GM10248 (cell line): ENCODE measurements around the gene ZNF524.

ENCODE experiments used
- CTCF ChIA-PET: fragments of 300-600 bp; sonication (Branson Sonifier 250); formaldehyde crosslinking; extraction: SDS; loops from one replicate; lab custom pipeline; 2021; ENCODE audit warnings: antibody characterized with exemption; lab: Yijun Ruan, JAX
- POLR2A ChIA-PET: fragments of 350-650 bp; sonication (Branson Sonifier 250); formaldehyde crosslinking; extraction: SDS; loops from one replicate; lab custom pipeline; 2020; ENCODE audit warnings: antibody characterized with exemption; lab: Yijun Ruan, JAX
- DNase-seq: peaks from one replicate; pipeline ENCODE4 v3.0.0; 2012; ENCODE audit errors: extremely low spot score
- TF ChIP-seq, protein P1 (sequence below): IDR thresholded peaks from 2 replicates; pipeline ENCODE4 v1.5.1; 2012; ENCODE audit warnings: mild to moderate bottlenecking, low read depth; ENCODE audit errors: extremely low read depth, missing control alignments, control extremely low read depth

Gene ZNF524

DNA sequence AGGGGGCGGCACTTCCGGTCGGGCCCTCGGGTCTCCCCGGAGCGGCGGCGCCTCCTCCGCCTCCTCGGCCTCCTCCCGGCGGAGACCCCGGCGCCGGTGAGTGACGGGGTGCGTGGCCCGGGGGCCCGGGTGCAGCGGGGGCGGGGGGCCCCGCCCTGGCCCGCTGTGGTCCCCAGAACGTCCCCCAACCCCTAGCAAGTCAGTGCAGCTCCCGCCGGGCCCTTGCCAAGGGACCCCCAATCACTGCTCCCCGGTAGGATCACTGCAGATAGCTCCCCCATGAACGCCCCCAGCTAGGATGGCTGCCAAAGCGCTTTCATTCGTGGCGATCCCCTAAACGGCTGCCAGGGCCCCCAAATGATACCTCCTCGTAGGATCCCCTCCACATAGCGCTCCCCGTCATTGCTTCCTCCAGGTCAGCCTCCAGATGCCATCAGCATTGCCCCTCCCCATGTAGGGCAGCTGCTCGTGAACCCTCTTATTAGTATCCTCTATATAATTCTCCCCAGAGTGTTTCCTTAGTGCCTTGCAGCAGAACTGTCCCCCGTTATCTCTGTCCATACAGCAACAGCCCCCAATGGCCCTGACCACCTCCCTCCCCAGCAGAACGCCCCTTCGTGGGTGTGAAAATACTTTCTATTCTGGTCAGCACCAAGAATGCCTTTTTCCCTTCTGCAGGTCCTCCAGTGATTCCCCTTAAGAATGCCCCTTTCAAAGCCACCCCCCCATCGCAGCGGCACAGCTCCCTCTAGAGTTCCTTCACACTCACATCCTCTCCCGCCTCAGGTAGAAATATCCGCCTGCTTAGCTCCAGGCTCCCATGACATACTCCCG, 5.8 kb downstream of the ZNF524 start, which contains the start of gene ZNF865:
Gene ZNF865 (plus strand): TSS at position 11 of the 834 bp plus-strand sequence. CDS start 7,972 bp downstream, outside the sequence.
- CTCF ChIA-PET, result interaction anchor here (0.6 to 2.7 kb wide), 25 partner anchors 10 to 465 kb away, joined by 3 to 30 read pairs (median 5); partner anchors contain the start of genes U2AF2 and ZNF784
- TF ChIP-seq, protein P1, sequence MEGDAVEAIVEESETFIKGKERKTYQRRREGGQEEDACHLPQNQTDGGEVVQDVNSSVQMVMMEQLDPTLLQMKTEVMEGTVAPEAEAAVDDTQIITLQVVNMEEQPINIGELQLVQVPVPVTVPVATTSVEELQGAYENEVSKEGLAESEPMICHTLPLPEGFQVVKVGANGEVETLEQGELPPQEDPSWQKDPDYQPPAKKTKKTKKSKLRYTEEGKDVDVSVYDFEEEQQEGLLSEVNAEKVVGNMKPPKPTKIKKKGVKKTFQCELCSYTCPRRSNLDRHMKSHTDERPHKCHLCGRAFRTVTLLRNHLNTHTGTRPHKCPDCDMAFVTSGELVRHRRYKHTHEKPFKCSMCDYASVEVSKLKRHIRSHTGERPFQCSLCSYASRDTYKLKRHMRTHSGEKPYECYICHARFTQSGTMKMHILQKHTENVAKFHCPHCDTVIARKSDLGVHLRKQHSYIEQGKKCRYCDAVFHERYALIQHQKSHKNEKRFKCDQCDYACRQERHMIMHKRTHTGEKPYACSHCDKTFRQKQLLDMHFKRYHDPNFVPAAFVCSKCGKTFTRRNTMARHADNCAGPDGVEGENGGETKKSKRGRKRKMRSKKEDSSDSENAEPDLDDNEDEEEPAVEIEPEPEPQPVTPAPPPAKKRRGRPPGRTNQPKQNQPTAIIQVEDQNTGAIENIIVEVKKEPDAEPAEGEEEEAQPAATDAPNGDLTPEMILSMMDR, result peak; percentile 83
- peak; percentile 77 for DNase-seq
- POLR2A ChIA-PET, result interaction anchor here (0.6 to 2.1 kb wide), 3 partner anchors 9 to 607 kb away, joined by 3 to 7 read pairs (median 5); no protein-coding TSS in a partner anchor

DNA sequence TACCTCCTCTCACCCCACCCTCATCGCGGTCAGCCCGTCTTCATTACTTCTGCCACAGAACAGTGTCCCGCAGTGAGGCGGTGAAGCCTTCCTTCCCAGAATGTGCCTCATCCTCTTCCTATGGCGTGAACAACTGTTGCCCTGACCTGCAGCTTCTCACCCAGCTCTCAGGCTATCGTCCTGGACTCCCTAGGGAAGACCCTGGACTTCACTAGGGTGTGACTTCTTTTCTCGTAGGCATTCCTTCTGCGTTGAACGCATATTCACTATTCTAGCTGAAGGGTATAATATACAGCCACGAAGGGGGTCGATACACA, 6.3 kb downstream of the ZNF524 start:
- ChIA-PET POLR2A (interaction anchor here (0.6 to 1.1 kb wide), 2 partner anchors 9 to 607 kb away, joined by 3 to 5 read pairs; no protein-coding TSS in a partner anchor), CTCF (interaction anchor here (0.6 to 2.7 kb wide), 25 partner anchors 11 to 465 kb away, joined by 3 to 30 read pairs (median 5); partner anchors contain the start of genes U2AF2 and ZNF784)
- TF ChIP-seq, protein P1, result no peak
- no peak for DNase-seq

DNA sequence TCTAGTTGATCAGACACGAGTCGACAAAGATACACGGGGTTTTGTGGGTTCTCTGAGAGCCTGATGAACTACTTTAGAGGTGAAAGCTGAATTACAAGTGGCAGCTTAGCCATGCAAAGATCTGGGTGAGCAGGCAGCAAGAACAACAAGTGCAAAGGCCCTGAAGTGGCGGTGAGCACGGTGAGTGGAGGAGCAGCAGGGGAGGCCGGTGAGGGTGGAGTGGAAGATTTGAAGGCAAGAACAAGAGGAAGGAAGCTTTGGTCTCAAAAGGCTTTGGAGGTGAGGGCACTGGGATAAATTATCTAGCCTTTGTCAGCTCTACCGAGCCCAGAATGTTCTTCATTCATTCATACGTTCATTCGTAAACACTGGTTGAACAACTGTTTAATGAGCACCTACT, 6.7 kb downstream of the ZNF524 start:
- no peak for DNase-seq
- TF ChIP-seq, protein P1, result no peak
- ChIA-PET CTCF (interaction anchor here (0.6 to 2.7 kb wide), 25 partner anchors 11 to 466 kb away, joined by 3 to 30 read pairs (median 5); partner anchors contain the start of genes U2AF2 and ZNF784), POLR2A (no interaction called here)

DNA sequence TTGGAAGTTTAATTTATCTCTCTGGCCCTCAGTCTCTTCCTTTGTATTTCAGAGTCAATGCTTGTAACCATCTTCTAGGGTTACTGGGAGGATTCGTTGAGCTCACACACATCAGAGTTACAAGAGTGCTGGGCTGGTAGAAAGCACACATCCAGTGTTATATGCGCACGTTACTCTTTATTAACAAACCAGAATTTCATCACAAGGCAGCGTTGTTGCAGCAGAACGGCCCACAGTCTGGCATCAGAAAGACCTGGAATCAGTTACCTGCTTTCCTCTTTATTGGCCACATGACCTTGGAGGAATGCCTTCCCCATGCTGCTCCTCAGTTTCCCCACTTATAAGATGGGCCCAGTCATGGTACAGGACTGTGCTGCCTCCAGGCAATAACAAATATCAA, 9.2 kb downstream of the ZNF524 start:
- CTCF ChIA-PET, result interaction anchor here (1.0 to 1.2 kb wide), 3 partner anchors 9 to 24 kb away, joined by 3 to 7 read pairs (median 5); no protein-coding TSS in a partner anchor
- TF ChIP-seq, protein P1, result no peak
- DNase-seq, result no peak
- POLR2A ChIA-PET, result no interaction called here

DNA sequence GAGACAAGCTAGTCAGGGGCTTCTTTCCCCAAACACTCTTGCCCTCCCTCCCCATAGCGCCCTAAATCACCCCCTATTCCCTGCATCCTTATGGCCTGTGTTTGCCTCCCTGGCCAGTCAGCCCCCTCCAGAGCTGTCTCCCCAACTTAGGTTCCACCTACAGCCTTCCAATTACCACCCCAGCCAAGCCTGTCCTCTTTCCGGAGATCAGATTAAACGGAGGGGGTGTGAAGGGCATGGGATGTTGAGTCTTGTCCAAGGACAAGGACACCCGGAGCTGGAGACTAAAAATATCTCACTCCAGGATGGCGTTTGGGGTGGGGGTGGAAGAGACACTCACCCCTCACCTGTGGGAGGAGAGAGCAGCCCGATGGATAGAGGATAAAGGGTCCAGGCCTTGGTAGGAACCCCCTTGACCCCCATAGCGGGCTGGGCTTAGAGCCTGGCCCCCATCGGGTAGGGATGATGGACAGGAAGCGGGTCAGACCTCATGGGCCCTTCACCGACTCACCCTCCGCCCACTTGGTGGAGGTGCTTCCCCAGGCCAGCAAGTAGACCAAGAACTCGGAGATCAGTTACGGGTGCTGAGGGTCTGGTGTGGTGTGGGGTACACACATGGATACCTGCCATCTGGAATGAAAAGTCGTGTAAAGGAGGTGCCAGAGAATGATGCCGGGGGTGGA, 11.4 kb downstream of the ZNF524 start:
- TF ChIP-seq, protein P1, result no peak
- DNase-seq, result no peak
- POLR2A ChIA-PET, result no interaction called here
- CTCF ChIA-PET, result interaction anchor here (1.1 to 2.2 kb wide), 3 partner anchors 11 to 21 kb away, joined by 3 to 11 read pairs (median 4); partner anchors contain the start of gene ZNF784

DNA sequence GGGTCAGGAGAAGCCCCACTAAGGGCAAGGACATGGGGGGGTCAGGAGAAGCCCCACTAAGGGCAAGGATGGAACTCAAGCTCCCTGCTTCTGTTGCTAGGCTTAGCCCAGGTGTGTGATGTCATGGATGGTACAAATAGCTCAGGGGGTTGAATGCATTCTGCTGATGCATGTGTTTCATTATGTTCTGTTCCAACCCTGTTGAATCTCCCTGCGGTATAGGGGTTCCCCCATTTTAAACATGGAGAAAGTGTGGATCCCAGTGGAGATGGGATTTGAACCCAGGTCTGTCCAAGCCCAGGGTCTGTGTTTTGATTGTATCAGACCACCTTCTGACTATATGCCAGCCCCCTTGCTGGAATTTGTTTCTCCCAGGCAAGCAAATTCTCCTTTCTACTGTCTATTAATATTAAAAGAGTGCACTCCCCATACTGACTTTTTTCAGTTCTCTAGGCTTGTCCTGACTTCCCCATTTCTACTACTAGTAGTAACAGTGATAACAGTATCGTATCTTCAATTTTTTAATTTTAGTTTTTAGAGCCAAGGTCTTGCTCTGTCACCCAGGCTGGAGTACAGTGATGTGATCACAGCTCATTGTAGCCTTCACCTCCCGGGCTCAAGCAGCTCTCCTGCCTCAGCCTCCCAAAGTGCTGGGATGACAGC, 12.0 kb downstream of the ZNF524 start:
- CTCF ChIA-PET, result interaction anchor here (0.6 to 2.2 kb wide), 3 partner anchors 12 to 108 kb away, joined by 3 to 11 read pairs (median 4); partner anchors contain the start of gene ZNF784
- no peak for DNase-seq
- TF ChIP-seq, protein P1, result no peak
- POLR2A ChIA-PET, result no interaction called here
